Naive thymus-derived CD8-positive, alpha-beta T cell (primary cell): Measurements from ENCODE around the gene FAM118B. TPM values are rescaled to one million over a fixed set of nuclear protein-coding genes. Genes with fewer than 3 reads are reported as not detected.

ENCODE experiments used
- ATAC-seq, 2 donors: fragments of 150-1000 bp; cut with Tn5 transposase in 1 of 2; sonication (Bioruptor Pico), chemical (Tn5 transposase) in 1 of 2; 1 replicate in 1 of 2; 2 replicates in 1 of 2; pipeline ENCODE4 v1.10.0; 2021; ENCODE audit warnings: mild to moderate bottlenecking in 2 of 2, moderate library complexity in 2 of 2
- POLR2A ChIA-PET: fragments of 350-600 bp; sonication (Branson Sonifier 250); formaldehyde crosslinking; loops from one replicate; lab custom pipeline; 2021; ENCODE audit warnings: antibody characterized with exemption; lab: Charles Lee
- DNase-seq, 10 donors: peaks; one replicate each; pipeline versions ENCODE4 v3.0.0 to v3.0.0-alpha.2; 2020 to 2022
- H3K27ac Mint-ChIP-seq, 10 donors: one replicate each; pipeline ENCODE4 v1.8.0; 2020 to 2022; ENCODE audit warnings: mild to moderate bottlenecking in 10 of 10, mixed read lengths in 10 of 10, moderate library complexity in 4 of 10, inconsistent platforms in 1 of 10
- H3K27me3 Mint-ChIP-seq, 5 donors: one replicate each; pipeline ENCODE4 v1.8.0; 2021 to 2022; ENCODE audit warnings: mixed read lengths in 5 of 5
- H3K36me3 Mint-ChIP-seq, 3 donors: one replicate each; pipeline ENCODE4 v1.8.0; 2020 to 2022; ENCODE audit warnings: mixed read lengths in 3 of 3, mild to moderate bottlenecking in 2 of 3, inconsistent platforms in 1 of 3
- H3K4me1 Mint-ChIP-seq, 4 donors: one replicate each; pipeline ENCODE4 v1.8.0; 2021 to 2022; ENCODE audit warnings: mixed read lengths in 4 of 4
- H3K4me3 Mint-ChIP-seq, 10 donors: one replicate each; pipeline ENCODE4 v1.8.0; 2020 to 2022; ENCODE audit warnings: mild to moderate bottlenecking in 10 of 10, mixed read lengths in 10 of 10, moderate library complexity in 6 of 10, inconsistent platforms in 1 of 10
- H3K9me3 Mint-ChIP-seq, 9 donors: one replicate each; pipeline ENCODE4 v1.8.0; 2020 to 2022; ENCODE audit warnings: mixed read lengths in 9 of 9, mild to moderate bottlenecking in 3 of 9, inconsistent platforms in 1 of 9, moderate library complexity in 1 of 9
- polyA plus RNA-seq, 3 donors: library from polyadenylated mRNA; unstranded; fragments of 300-500 nt; fragmentation: Illumina TruSeq; gene quantifications; one replicate each; pipeline ENCODE4 v1.2.3, GENCODE V29; 2021
- total RNA-seq, 8 experiments: library from RNA in 2 of 8; stranded (reverse) in 2 of 8; gene quantifications; one replicate each; pipeline ENCODE4 v1.2.3 and lab custom pipeline; 2021 to 2026

The FAM118B gene
- total and polyA plus RNA-seq, 5 experiments from 2014 or later = 8.9 to 16.3 (median 12.4) TPM

GRCh38 chr11:126268361-126268707 is 56.8 kb downstream of the FAM118B start:
- Mint-ChIP-seq H3K27me3 (peaks cover 0 to 1% (median 0%) of the 10 kb centered on the region in 5 donors), H3K9me3 (no peaks in the 10 kb centered on the region), H3K27ac (peak overlapping the region; percentile 95 to 99 (median 98)), H3K36me3 (peaks cover 0 to 52% (median 18%) of the 10 kb centered on the region in 3 donors), H3K4me1 (peaks cover 24 to 49% (median 42%) of the 10 kb centered on the region in 4 donors), H3K4me3 (peak overlapping the region; percentile 95 to 98 (median 97))
- ATAC-seq = no peak
- no peak for DNase-seq
- POLR2A ChIA-PET = interaction anchor here (0.5 to 6.6 kb wide), 12 partner anchors 10 to 643 kb away, joined by 3 to 91 read pairs (median 5); partner anchors contain the start of genes CHEK1, DCPS, FAM118B and HYLS1

GRCh38 chr11:126268708-126269579 is 57.4 kb downstream of the FAM118B start, which contains the start of the genes FOXRED1 and SRPRA:
Gene FOXRED1, plus strand, starts transcription at chr11:126269154. Its CDS starts 53 bp downstream, at chr11:126269207.
Gene SRPRA, minus strand, starts transcription at chr11:126268895. Its CDS starts 91 bp downstream, at chr11:126268804.
- Mint-ChIP-seq H3K27me3 (peaks cover 0 to 1% (median 0%) of the 10 kb centered on the region in 5 donors), H3K27ac (peak within 1 kb of the TSS; percentile 95 to 99 (median 98)), H3K9me3 (no peaks in the 10 kb centered on the region), H3K4me3 (peak within 1 kb of the TSS; percentile 95 to 98 (median 97)), H3K4me1 (peaks cover 24 to 49% (median 43%) of the 10 kb centered on the region in 4 donors), H3K36me3 (peaks cover 0 to 52% (median 12%) of the 10 kb centered on the region in 3 donors)
- DNase-seq = peak; percentile 97 to 100 (median 100)
- POLR2A ChIA-PET = interaction anchor here (0.5 to 6.6 kb wide), 12 partner anchors 12 to 644 kb away, joined by 3 to 91 read pairs (median 5); partner anchors contain the start of genes CHEK1, DCPS, FAM118B and HYLS1
- peak; percentile 96 to 97 for ATAC-seq

- Mint-ChIP-seq H3K4me3 (no peak overlapping the region), H3K36me3 (peaks cover 0 to 36% (median 14%) of the 10 kb centered on the region in 3 donors), H3K9me3 (no peaks in the 10 kb centered on the region), H3K27ac (peak overlapping the region in 1 of 10 donors; percentile 25), H3K4me1 (peaks cover 24 to 44% (median 33%) of the 10 kb centered on the region in 4 donors), H3K27me3 (no peaks in the 10 kb centered on the region)
- ATAC-seq (no peak), DNase-seq (no peak)
- POLR2A ChIA-PET = no interaction called here
Measured at GRCh38 chr11:126277322-126277721, 65.7 kb downstream of the FAM118B start.

GRCh38 chr11:126277780-126278179 is 66.2 kb downstream of the FAM118B start:
- peaks cover 0 to 36% (median 14%) of the 10 kb centered on the region in 3 donors for H3K36me3 Mint-ChIP-seq
- H3K9me3 Mint-ChIP-seq = no peaks in the 10 kb centered on the region
- H3K27ac Mint-ChIP-seq = peak overlapping the region in 1 of 10 donors; percentile 25
- POLR2A ChIA-PET = no interaction called here
- no peak overlapping the region for H3K4me3 Mint-ChIP-seq
- H3K4me1 Mint-ChIP-seq = peaks cover 26 to 41% (median 35%) of the 10 kb centered on the region in 4 donors
- H3K27me3 Mint-ChIP-seq = no peaks in the 10 kb centered on the region
- no peak for ATAC-seq
- no peak for DNase-seq

- Mint-ChIP-seq H3K27me3 (no peaks in the 10 kb centered on the region), H3K27ac (peak overlapping the region in 6 of 10 donors; percentile 87 to 98 (median 94)), H3K4me1 (peaks cover 31 to 46% (median 43%) of the 10 kb centered on the region in 4 donors), H3K36me3 (peaks cover 0 to 23% (median 12%) of the 10 kb centered on the region in 3 donors), H3K9me3 (no peaks in the 10 kb centered on the region), H3K4me3 (peak overlapping the region in 6 of 10 donors; percentile 16 to 32 (median 24))
- POLR2A ChIA-PET = interaction anchor here (5.8 kb wide), 1 partner anchor 9 kb away, joined by 91 read pairs; the partner anchor contains the start of genes FOXRED1 and SRPRA
- DNase-seq (no peak), ATAC-seq (no peak)
Measured at GRCh38 chr11:126279191-126279590, 67.6 kb downstream of the FAM118B start.

- no peak for ATAC-seq
- POLR2A ChIA-PET = interaction anchor here (0.7 to 5.8 kb wide), 4 partner anchors 10 to 38 kb away, joined by 3 to 91 read pairs (median 20); partner anchors contain the start of genes DCPS, FOXRED1 and SRPRA
- peaks cover 0 to 13% (median 1%) of the 10 kb centered on the region in 3 donors for H3K36me3 Mint-ChIP-seq
- H3K27me3 Mint-ChIP-seq = no peaks in the 10 kb centered on the region
- H3K9me3 Mint-ChIP-seq = no peaks in the 10 kb centered on the region
- H3K4me1 Mint-ChIP-seq = peaks cover 31 to 54% (median 50%) of the 10 kb centered on the region in 4 donors
- H3K4me3 Mint-ChIP-seq = peak overlapping the region in 9 of 10 donors; percentile 3 to 69 (median 41)
- DNase-seq = peak in 1 of 10 donors; percentile 16
- peak overlapping the region; percentile 80 to 98 (median 92) for H3K27ac Mint-ChIP-seq
Measured at GRCh38 chr11:126280595-126280994, 69.0 kb downstream of the FAM118B start.

GRCh38 chr11:126281245-126281644 is 69.7 kb downstream of the FAM118B start:
- Mint-ChIP-seq H3K4me3 (peak overlapping the region in 9 of 10 donors; percentile 81 to 100 (median 92)), H3K9me3 (no peaks in the 10 kb centered on the region), H3K36me3 (peaks cover 0 to 9% (median 0%) of the 10 kb centered on the region in 3 donors), H3K27ac (peak overlapping the region in 9 of 10 donors; percentile 78 to 98 (median 97)), H3K4me1 (peaks cover 28 to 51% (median 49%) of the 10 kb centered on the region in 4 donors), H3K27me3 (no peaks in the 10 kb centered on the region)
- ATAC-seq = no peak
- no peak for DNase-seq
- POLR2A ChIA-PET = interaction anchor here (0.7 to 5.8 kb wide), 5 partner anchors 11 to 70 kb away, joined by 3 to 91 read pairs (median 12); partner anchors contain the start of genes DCPS, FAM118B, FOXRED1 and RPUSD4

- ATAC-seq = no peak
- H3K9me3 Mint-ChIP-seq = no peaks in the 10 kb centered on the region
- peaks cover 28 to 53% (median 49%) of the 10 kb centered on the region in 4 donors for H3K4me1 Mint-ChIP-seq
- POLR2A ChIA-PET = interaction anchor here (1.2 to 5.8 kb wide), 5 partner anchors 11 to 71 kb away, joined by 3 to 91 read pairs (median 12); partner anchors contain the start of genes DCPS, FAM118B, FOXRED1 and RPUSD4
- DNase-seq = no peak
- H3K36me3 Mint-ChIP-seq = peaks cover 0 to 9% (median 0%) of the 10 kb centered on the region in 3 donors
- peak overlapping the region; percentile 89 to 100 (median 92) for H3K4me3 Mint-ChIP-seq
- no peaks in the 10 kb centered on the region for H3K27me3 Mint-ChIP-seq
- peak overlapping the region; percentile 94 to 99 (median 97) for H3K27ac Mint-ChIP-seq
Measured at GRCh38 chr11:126281666-126282175, 70.1 kb downstream of the FAM118B start.

- DNase-seq (peak; percentile 18 to 68 (median 41)), ATAC-seq (peak; percentile 60 to 69)
- H3K36me3 Mint-ChIP-seq = peaks cover 0 to 14% (median 0%) of the 10 kb centered on the region in 3 donors
- H3K9me3 Mint-ChIP-seq = no peaks in the 10 kb centered on the region
- H3K27me3 Mint-ChIP-seq = no peaks in the 10 kb centered on the region
- H3K27ac Mint-ChIP-seq = peak overlapping the region; percentile 94 to 99 (median 97)
- POLR2A ChIA-PET = interaction anchor here (0.7 to 5.8 kb wide), 6 partner anchors 12 to 396 kb away, joined by 3 to 91 read pairs (median 12); partner anchors contain the start of genes DCPS, FAM118B, FOXRED1 and RPUSD4
- H3K4me1 Mint-ChIP-seq = peaks cover 29 to 57% (median 51%) of the 10 kb centered on the region in 4 donors
- peak overlapping the region; percentile 89 to 100 (median 92) for H3K4me3 Mint-ChIP-seq
Measured at GRCh38 chr11:126282361-126282735, 70.8 kb downstream of the FAM118B start.

- Mint-ChIP-seq H3K4me3 (peak within 1 kb of the TSS; percentile 90 to 100 (median 95)), H3K9me3 (no peaks in the 10 kb centered on the region), H3K27me3 (no peaks in the 10 kb centered on the region), H3K36me3 (peaks cover 0 to 14% (median 0%) of the 10 kb centered on the region in 3 donors), H3K4me1 (peaks cover 29 to 57% (median 51%) of the 10 kb centered on the region in 4 donors), H3K27ac (peak within 1 kb of the TSS; percentile 95 to 99 (median 98))
- DNase-seq (peak; percentile 51 to 82 (median 66)), ATAC-seq (peak; percentile 71 to 80)
- POLR2A ChIA-PET = interaction anchor here (0.7 to 5.8 kb wide), 10 partner anchors 12 to 1333 kb away, joined by 3 to 91 read pairs (median 5); partner anchors contain the start of genes DCPS, FAM118B, FOXRED1 and RPUSD4
Measured at GRCh38 chr11:126282736-126283591, 71.4 kb downstream of the FAM118B start, which contains the start of gene TIRAP. Gene TIRAP, plus strand, starts transcription at chr11:126283093. Its CDS starts 7,802 bp downstream, at chr11:126290895.

- DNase-seq (peak; percentile 39 to 85 (median 64)), ATAC-seq (peak; percentile 22 to 24)
- Mint-ChIP-seq H3K27ac (peak overlapping the region in 9 of 10 donors; percentile 4 to 98 (median 86)), H3K9me3 (no peaks in the 10 kb centered on the region), H3K4me1 (peaks cover 24 to 50% (median 45%) of the 10 kb centered on the region in 4 donors), H3K36me3 (peaks cover 0 to 22% (median 0%) of the 10 kb centered on the region in 3 donors), H3K4me3 (peak overlapping the region; percentile 51 to 100 (median 90)), H3K27me3 (no peaks in the 10 kb centered on the region)
- POLR2A ChIA-PET = no interaction called here
Measured at GRCh38 chr11:126284829-126285228, 73.2 kb downstream of the FAM118B start.
